ENCODE results near the gene PPP2R5A. TPM values are rescaled to one million over a fixed set of nuclear protein-coding genes. Genes with fewer than 3 reads are reported as not detected.

PPP2R5A gene
- polyA plus RNA-seq, 6 donors from 2014 or later = 22.0 to 38.2 (median 31.7) TPM

DNA sequence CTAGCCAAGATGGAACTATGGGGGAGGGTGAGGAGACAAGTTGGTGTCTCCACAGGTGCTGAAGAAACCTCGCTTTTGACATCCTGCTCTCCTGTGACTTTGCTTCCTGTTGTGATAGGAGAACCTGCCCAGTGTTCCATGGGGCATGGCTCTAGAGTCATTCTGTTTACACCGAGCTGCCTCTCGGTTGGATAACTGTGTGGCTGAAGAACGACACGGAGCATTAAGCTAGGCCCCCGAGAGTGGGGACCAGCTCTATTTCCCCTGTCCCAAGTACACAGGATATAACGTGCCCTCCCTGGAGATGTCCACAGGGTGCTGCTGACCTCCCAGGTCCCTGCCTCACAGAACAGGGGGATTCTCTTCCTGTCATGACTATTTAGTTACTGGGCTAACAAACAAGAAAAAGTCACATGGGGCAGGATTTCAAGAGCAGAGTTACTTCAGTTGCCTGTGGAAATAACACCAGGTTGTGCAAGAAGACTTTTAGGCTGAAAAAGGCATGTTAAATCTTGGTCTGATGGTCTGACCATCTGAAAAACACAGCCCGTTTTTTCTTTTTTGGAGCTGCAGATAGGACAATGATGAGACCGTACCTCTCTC, 29.4 kb upstream of the PPP2R5A start:
- H3K9me3 Mint-ChIP-seq = peaks cover 0 to 4% (median 0%) of the 10 kb centered on the region in 7 donors
- H3K4me3 Mint-ChIP-seq = peak overlapping the region in 7 of 8 donors; percentile 52 to 89 (median 69)
- H3K36me3 Mint-ChIP-seq = no peaks in the 10 kb centered on the region
- ATAC-seq (ENCODE audit: low read depth in 2 of 2) (peak; percentile 28 to 49), DNase-seq (no peak)
- peak overlapping the region; percentile 90 to 99 (median 92) for H3K27ac Mint-ChIP-seq
- no peaks in the 10 kb centered on the region for H3K27me3 Mint-ChIP-seq
- H3K4me1 Mint-ChIP-seq = peaks cover 33 to 43% (median 43%) of the 10 kb centered on the region in 3 donors

GRCh38 chr1:212256369-212256768, 28.8 kb upstream of the PPP2R5A start:
- H3K4me1 Mint-ChIP-seq = peaks cover 31 to 39% (median 37%) of the 10 kb centered on the region in 3 donors
- H3K36me3 Mint-ChIP-seq = no peaks in the 10 kb centered on the region
- peak overlapping the region; percentile 90 to 99 (median 92) for H3K27ac Mint-ChIP-seq
- no peaks in the 10 kb centered on the region for H3K27me3 Mint-ChIP-seq
- ATAC-seq (ENCODE audit: low read depth in 2 of 2) = peak; percentile 58 to 76
- DNase-seq = peak; percentile 13
- peaks cover 0 to 4% (median 0%) of the 10 kb centered on the region in 7 donors for H3K9me3 Mint-ChIP-seq
- peak overlapping the region in 7 of 8 donors; percentile 52 to 89 (median 69) for H3K4me3 Mint-ChIP-seq

- peaks cover 0 to 4% (median 0%) of the 10 kb centered on the region in 7 donors for H3K9me3 Mint-ChIP-seq
- ATAC-seq (ENCODE audit: low read depth in 2 of 2) (no peak), DNase-seq (no peak)
- no peaks in the 10 kb centered on the region for H3K36me3 Mint-ChIP-seq
- peak overlapping the region in 3 of 8 donors; percentile 2 to 62 (median 52) for H3K4me3 Mint-ChIP-seq
- peak overlapping the region in 4 of 6 donors; percentile 90 to 99 (median 92) for H3K27ac Mint-ChIP-seq
- H3K27me3 Mint-ChIP-seq = no peaks in the 10 kb centered on the region
- peaks cover 31 to 39% (median 35%) of the 10 kb centered on the region in 3 donors for H3K4me1 Mint-ChIP-seq
These were observed 28.1 kb upstream of the PPP2R5A start for GRCh38 chr1:212257157-212257556.

DNA sequence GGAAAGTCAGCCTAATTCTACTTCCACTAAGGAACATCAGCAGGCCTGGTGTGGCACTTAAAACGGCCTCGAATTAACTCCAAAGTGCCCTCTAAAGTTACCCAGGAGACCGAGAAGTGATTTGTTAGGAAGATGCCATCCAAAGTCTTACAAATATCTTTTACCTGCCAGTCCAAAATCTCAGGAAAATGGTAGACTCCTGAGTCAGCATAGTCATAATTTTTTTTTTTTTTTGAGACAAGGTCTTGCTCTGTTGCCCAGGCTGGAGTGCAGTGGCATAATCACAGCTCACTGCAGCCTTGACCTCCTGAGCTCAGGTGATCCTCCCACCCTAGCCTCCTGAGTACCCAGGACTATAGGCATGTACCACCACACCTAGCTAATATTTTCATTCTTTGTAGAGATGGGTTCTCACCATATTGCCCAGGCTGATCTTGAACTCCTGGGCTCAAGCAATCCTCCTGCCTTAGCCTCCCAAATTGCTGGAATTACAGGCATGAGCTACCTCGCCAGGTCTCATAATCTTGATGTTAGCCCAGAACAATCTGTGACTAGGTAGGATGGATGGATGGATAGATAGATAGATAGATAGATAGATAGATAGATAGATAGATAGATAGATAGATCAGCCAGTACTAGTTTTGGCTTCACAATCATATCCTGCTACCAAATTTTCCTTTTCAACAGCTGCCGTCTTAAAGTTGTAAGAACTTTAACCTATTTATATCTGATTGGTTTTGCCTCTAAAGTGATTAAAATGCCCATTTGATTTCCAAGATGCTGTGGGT, 25.3 kb upstream of the PPP2R5A start:
- H3K9me3 Mint-ChIP-seq = peaks cover 0 to 4% (median 0%) of the 10 kb centered on the region in 7 donors
- DNase-seq (no peak), ATAC-seq (ENCODE audit: low read depth in 2 of 2) (no peak)
- H3K36me3 Mint-ChIP-seq = no peaks in the 10 kb centered on the region
- no peaks in the 10 kb centered on the region for H3K27me3 Mint-ChIP-seq
- H3K4me1 Mint-ChIP-seq = peaks cover 24 to 29% (median 24%) of the 10 kb centered on the region in 3 donors
- H3K4me3 Mint-ChIP-seq = peak overlapping the region in 1 of 8 donors; percentile 18
- peak overlapping the region in 2 of 6 donors; percentile 2 to 32 for H3K27ac Mint-ChIP-seq

- ATAC-seq (ENCODE audit: low read depth in 2 of 2) (no peak), DNase-seq (no peak)
- Mint-ChIP-seq H3K36me3 (no peaks in the 10 kb centered on the region), H3K27me3 (no peaks in the 10 kb centered on the region), H3K9me3 (peaks cover 0 to 2% (median 0%) of the 10 kb centered on the region in 7 donors), H3K27ac (peak overlapping the region in 4 of 6 donors; percentile 9 to 70 (median 34)), H3K4me3 (no peak overlapping the region), H3K4me1 (peaks cover 15 to 20% (median 16%) of the 10 kb centered on the region in 3 donors)
These were observed 24.5 kb upstream of the PPP2R5A start for GRCh38 chr1:212260557-212261355.

GRCh38 chr1:212261361-212261929, 23.8 kb upstream of the PPP2R5A start:
- Mint-ChIP-seq H3K4me1 (peaks cover 9 to 13% (median 9%) of the 10 kb centered on the region in 3 donors), H3K36me3 (no peaks in the 10 kb centered on the region), H3K9me3 (peaks cover 0 to 2% (median 0%) of the 10 kb centered on the region in 7 donors), H3K27me3 (no peaks in the 10 kb centered on the region), H3K27ac (peak overlapping the region in 4 of 6 donors; percentile 9 to 78 (median 47)), H3K4me3 (no peak overlapping the region)
- ATAC-seq (ENCODE audit: low read depth in 2 of 2) (no peak), DNase-seq (no peak)

- H3K27ac Mint-ChIP-seq = no peak overlapping the region
- H3K27me3 Mint-ChIP-seq = no peaks in the 10 kb centered on the region
- H3K4me3 Mint-ChIP-seq = no peak overlapping the region
- H3K36me3 Mint-ChIP-seq = no peaks in the 10 kb centered on the region
- DNase-seq (no peak), ATAC-seq (ENCODE audit: low read depth in 2 of 2) (no peak)
- H3K9me3 Mint-ChIP-seq = no peaks in the 10 kb centered on the region
- H3K4me1 Mint-ChIP-seq = peaks cover 8 to 10% (median 9%) of the 10 kb centered on the region in 3 donors
These were observed 18.2 kb upstream of the PPP2R5A start for GRCh38 chr1:212267017-212267416.

GRCh38 chr1:212267460-212267859, 17.8 kb upstream of the PPP2R5A start:
- H3K9me3 Mint-ChIP-seq = no peaks in the 10 kb centered on the region
- no peak overlapping the region for H3K27ac Mint-ChIP-seq
- ATAC-seq (ENCODE audit: low read depth in 2 of 2) = peak in 1 of 2 donors; percentile 36
- H3K27me3 Mint-ChIP-seq = no peaks in the 10 kb centered on the region
- DNase-seq = no peak
- peaks cover 8 to 10% (median 9%) of the 10 kb centered on the region in 3 donors for H3K4me1 Mint-ChIP-seq
- no peaks in the 10 kb centered on the region for H3K36me3 Mint-ChIP-seq
- no peak overlapping the region for H3K4me3 Mint-ChIP-seq

DNA sequence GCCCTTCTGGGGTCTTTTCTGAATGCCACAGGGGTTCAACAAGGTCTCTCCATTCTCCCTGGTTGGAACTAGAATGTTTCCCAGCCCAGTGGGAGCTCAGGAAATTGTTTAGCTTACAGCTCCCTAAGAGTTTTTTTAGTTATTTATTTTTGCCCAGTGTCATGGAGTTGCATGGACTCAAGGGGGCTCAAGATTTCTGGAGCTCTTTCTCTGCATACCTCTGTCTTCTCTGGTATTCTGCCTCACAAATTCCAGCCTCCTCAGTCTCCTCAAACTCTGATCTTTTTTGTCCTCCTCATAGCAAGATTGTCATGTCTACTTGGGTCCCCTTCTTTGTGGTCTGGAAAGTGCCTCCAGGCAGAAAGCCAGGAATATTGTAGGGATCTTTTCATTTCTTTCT, 15.9 kb upstream of the PPP2R5A start:
- no peak for ATAC-seq (ENCODE audit: low read depth in 2 of 2)
- no peaks in the 10 kb centered on the region for H3K36me3 Mint-ChIP-seq

DNA sequence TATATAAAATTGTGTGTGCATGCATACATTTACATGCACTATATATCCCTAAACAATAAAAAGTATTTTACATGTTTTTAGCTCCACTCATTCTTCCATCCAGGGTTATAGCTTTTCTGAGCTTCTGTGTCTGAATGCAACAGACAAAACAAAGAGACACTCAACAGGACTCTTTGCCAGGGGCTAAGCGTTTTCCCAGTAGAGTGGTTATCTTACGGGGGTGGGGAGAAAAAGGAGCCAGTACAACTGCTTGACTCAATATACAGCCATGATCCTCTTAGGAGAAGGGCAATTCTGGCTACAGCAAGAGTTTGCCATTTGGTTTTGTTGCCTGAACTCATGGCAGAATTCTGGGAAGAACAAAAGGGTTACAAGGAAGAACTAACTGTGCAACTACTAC, 14.6 kb upstream of the PPP2R5A start:
- DNase-seq (no peak), ATAC-seq (ENCODE audit: low read depth in 2 of 2) (no peak)
- H3K4me3 Mint-ChIP-seq = no peak overlapping the region
- no peaks in the 10 kb centered on the region for H3K36me3 Mint-ChIP-seq
- H3K4me1 Mint-ChIP-seq = peaks cover 8 to 10% (median 9%) of the 10 kb centered on the region in 3 donors
- H3K27ac Mint-ChIP-seq = no peak overlapping the region
- no peaks in the 10 kb centered on the region for H3K27me3 Mint-ChIP-seq
- H3K9me3 Mint-ChIP-seq = no peaks in the 10 kb centered on the region

More for the DNA sequence above, 15.9 kb upstream of the PPP2R5A start:
- no peak for DNase-seq
- peak overlapping the region in 1 of 8 donors; percentile 20 for H3K4me3 Mint-ChIP-seq
- H3K9me3 Mint-ChIP-seq = no peaks in the 10 kb centered on the region
- no peaks in the 10 kb centered on the region for H3K27me3 Mint-ChIP-seq
- peaks cover 8 to 10% (median 9%) of the 10 kb centered on the region in 3 donors for H3K4me1 Mint-ChIP-seq
- peak overlapping the region in 1 of 6 donors; percentile 2 for H3K27ac Mint-ChIP-seq

DNA sequence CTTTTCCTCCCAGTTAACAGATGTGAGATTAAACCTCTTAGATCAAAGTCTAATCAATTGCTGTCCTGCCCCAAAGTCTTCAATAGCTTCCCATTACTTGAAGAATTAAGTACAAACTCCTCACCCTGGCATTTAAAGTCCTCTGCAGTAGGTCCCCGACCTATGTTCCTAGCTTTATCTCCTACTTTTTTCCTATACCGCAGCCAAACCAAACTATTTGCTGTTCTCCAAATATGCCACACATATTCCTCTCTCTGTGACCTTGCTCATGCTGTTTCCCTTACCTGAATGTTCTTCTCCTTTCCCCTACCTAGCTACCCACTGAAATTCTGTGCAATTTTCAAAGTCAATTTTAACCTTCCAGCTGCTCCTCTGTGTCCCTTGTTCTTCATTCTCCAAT, 14.0 kb upstream of the PPP2R5A start:
- Mint-ChIP-seq H3K27me3 (no peaks in the 10 kb centered on the region), H3K9me3 (no peaks in the 10 kb centered on the region), H3K36me3 (no peaks in the 10 kb centered on the region), H3K4me1 (peaks cover 8 to 10% (median 9%) of the 10 kb centered on the region in 3 donors), H3K27ac (no peak overlapping the region), H3K4me3 (no peak overlapping the region)
- ATAC-seq (ENCODE audit: low read depth in 2 of 2) (no peak), DNase-seq (no peak)

DNA sequence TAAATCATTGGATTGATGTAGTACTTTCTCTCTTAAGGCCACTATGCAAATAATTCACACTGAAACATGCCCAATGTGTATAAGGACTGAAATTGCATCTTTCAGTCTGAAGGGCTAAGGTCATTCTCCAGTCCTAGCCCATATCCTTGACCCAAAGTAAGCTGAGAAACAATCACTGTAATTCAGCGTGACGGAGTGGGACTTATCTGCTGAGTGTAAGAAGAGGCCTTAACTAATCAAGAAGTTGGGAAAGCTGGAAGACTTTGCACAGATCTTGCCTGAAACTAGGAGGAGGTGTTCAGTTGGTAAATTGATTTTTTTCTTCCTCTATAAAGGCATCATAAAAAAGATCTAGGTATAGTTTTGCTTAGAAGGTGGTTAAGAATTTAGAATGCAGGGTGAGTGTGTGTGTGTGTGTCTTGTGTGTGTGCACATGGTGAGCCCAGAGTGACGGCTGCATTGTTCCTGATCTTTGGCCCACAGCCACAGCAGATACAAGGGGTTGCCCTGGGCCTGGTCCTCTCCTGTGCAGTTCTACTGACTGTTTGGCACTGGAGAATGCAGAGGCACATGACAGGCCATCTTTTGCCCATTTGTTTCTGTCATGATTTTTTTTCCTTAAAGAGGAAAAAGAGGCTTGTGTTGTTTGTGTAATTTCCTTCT, 13.3 kb upstream of the PPP2R5A start:
- Mint-ChIP-seq H3K27ac (no peak overlapping the region), H3K4me3 (no peak overlapping the region), H3K27me3 (no peaks in the 10 kb centered on the region), H3K9me3 (no peaks in the 10 kb centered on the region), H3K36me3 (no peaks in the 10 kb centered on the region), H3K4me1 (peaks cover 8 to 10% (median 9%) of the 10 kb centered on the region in 3 donors)
- DNase-seq = no peak
- no peak for ATAC-seq (ENCODE audit: low read depth in 2 of 2)

Data from naive B cell (primary cell).